Activated T-helper 17 cell treated with anti-CD3 and anti-CD28 coated beads, Interleukin-2, amount 50 U/mL, for 72 hours (primary cell): ENCODE results near the gene EBF3. TPM values are rescaled to one million over a fixed set of nuclear protein-coding genes. Genes with fewer than 3 reads are reported as not detected.

Experiments used
- ATAC-seq: fragments of 150-1000 bp; cut with Tn5 transposase; replicated peaks from 2 replicates; pipeline ENCODE4 v1.10.0; 2021; ENCODE audit warnings: mild to moderate bottlenecking, moderate library complexity
- H3K27ac Mint-ChIP-seq: one replicate; pipeline ENCODE4 v1.8.0; 2022; ENCODE audit warnings: mixed read lengths
- H3K27me3 Mint-ChIP-seq: one replicate; pipeline ENCODE4 v1.8.0; 2022; ENCODE audit warnings: mixed read lengths
- H3K36me3 Mint-ChIP-seq: one replicate; pipeline ENCODE4 v1.8.0; 2022; ENCODE audit warnings: low read depth, mild to moderate bottlenecking, mixed read lengths
- H3K4me1 Mint-ChIP-seq: one replicate; pipeline ENCODE4 v1.8.0; 2022; ENCODE audit warnings: mixed read lengths
- H3K4me3 Mint-ChIP-seq: one replicate; pipeline ENCODE4 v1.8.0; 2022; ENCODE audit warnings: mild to moderate bottlenecking, mixed read lengths
- H3K9me3 Mint-ChIP-seq: one replicate; pipeline ENCODE4 v1.8.0; 2022; ENCODE audit warnings: mixed read lengths
- total RNA-seq, 2 donors: library from RNA; stranded (reverse); gene quantifications; one replicate each; pipeline ENCODE4 v1.2.3, GENCODE V29; 2022

Gene EBF3
- total RNA-seq, 2 donors from 2014 or later: not detected

- Mint-ChIP-seq H3K27ac (no peak overlapping the region), H3K9me3 (no peaks in the 10 kb centered on the region), H3K36me3 (no peaks in the 10 kb centered on the region), H3K4me3 (no peak overlapping the region), H3K4me1 (no peaks in the 10 kb centered on the region), H3K27me3 (peaks cover 12% of the 10 kb centered on the region)
- no peak for ATAC-seq
These were observed 27.7 kb downstream of the EBF3 start for GRCh38 chr10:129936266-129936922.

- Mint-ChIP-seq H3K4me1 (no peaks in the 10 kb centered on the region), H3K27ac (no peak overlapping the region), H3K9me3 (no peaks in the 10 kb centered on the region), H3K27me3 (peaks cover 12% of the 10 kb centered on the region), H3K36me3 (no peaks in the 10 kb centered on the region), H3K4me3 (no peak overlapping the region)
- no peak for ATAC-seq
These were observed 28.3 kb downstream of the EBF3 start for GRCh38 chr10:129935867-129936152.

DNA sequence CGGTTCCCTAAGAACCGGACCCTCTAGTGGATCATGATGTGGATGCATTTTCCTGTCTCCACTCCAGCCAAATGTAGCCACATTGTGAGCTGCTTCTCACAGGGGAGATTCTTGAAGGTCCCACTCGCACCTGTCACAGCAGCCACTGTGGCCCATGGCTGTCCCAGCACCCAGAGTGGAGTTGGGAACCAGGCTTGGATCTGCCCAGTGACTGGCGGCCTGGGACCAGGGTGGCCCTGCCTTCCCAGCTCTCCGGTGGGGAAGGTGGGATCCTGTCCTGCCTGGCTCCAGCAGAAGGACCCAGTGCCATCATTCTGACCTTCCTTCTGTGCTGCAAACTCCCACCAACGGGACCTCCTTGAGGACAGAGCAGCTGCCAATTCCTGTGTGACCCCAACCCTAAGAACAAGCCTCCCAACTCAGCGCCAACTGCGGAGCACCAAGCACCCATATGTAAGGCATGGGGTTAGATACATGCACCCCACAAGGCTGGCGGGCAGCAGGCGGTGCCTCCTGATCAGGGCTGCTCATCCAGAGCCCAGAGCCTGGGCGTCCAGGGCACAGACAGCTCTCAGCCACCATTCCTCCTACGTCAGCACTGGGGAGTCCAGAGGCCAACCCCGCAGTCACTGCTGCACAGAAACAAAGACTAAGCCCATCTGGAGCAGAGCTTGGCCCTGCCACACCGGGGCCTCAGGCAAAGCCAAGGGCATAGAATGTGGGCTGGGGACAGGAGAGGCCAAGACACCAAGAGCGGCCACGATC lies 28.8 kb downstream of the EBF3 start:
- no peak overlapping the region for H3K4me3 Mint-ChIP-seq
- H3K9me3 Mint-ChIP-seq: no peaks in the 10 kb centered on the region
- no peaks in the 10 kb centered on the region for H3K36me3 Mint-ChIP-seq
- H3K4me1 Mint-ChIP-seq: no peaks in the 10 kb centered on the region
- no peak for ATAC-seq
- no peak overlapping the region for H3K27ac Mint-ChIP-seq
- peaks cover 12% of the 10 kb centered on the region for H3K27me3 Mint-ChIP-seq

GRCh38 chr10:129934196-129934925 lies 29.7 kb downstream of the EBF3 start:
- no peak overlapping the region for H3K27ac Mint-ChIP-seq
- H3K9me3 Mint-ChIP-seq: no peaks in the 10 kb centered on the region
- ATAC-seq: no peak
- H3K4me1 Mint-ChIP-seq: no peaks in the 10 kb centered on the region
- peaks cover 8% of the 10 kb centered on the region for H3K27me3 Mint-ChIP-seq
- no peak overlapping the region for H3K4me3 Mint-ChIP-seq
- no peaks in the 10 kb centered on the region for H3K36me3 Mint-ChIP-seq

GRCh38 chr10:129933456-129934092 lies 30.5 kb downstream of the EBF3 start:
- Mint-ChIP-seq H3K4me1 (no peaks in the 10 kb centered on the region), H3K4me3 (no peak overlapping the region), H3K9me3 (no peaks in the 10 kb centered on the region), H3K27ac (no peak overlapping the region), H3K27me3 (peaks cover 4% of the 10 kb centered on the region), H3K36me3 (no peaks in the 10 kb centered on the region)
- no peak for ATAC-seq

DNA sequence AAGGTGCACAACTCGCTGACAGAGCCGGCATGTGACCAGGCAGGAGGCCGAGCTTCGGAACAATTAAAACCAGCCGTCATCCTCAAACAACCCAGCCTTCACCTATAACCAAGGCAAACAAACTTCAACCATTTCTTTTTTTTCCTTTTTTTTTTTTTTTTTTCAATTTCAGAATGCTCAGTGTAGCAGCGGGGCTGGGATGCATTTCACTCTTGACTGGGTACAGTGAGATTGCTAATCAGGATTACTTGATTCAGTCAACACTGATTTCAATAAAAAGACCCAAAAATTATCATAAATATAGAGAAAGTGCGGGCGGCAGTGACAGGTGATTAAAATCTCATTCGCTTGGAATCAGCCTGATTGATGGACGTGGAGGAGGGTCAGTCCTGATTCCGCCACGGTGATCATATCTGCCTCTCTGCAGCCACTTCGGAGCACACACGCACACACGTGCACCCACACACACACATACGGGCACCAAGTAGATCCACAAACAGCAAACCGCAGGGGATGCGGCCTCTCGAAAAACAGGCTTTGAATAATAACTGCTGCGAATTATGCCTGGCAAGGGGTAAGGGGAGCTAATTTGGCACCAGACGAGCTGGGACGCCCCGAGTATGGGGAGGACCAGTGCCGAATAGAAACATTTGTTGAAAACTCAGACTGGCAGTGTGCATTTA lies 31.2 kb downstream of the EBF3 start:
- no peak for ATAC-seq
- no peaks in the 10 kb centered on the region for H3K36me3 Mint-ChIP-seq
- H3K9me3 Mint-ChIP-seq: no peaks in the 10 kb centered on the region
- no peak overlapping the region for H3K27ac Mint-ChIP-seq
- H3K4me1 Mint-ChIP-seq: no peaks in the 10 kb centered on the region
- H3K4me3 Mint-ChIP-seq: no peak overlapping the region
- peaks cover 1% of the 10 kb centered on the region for H3K27me3 Mint-ChIP-seq

GRCh38 chr10:129932182-129932581 lies 31.9 kb downstream of the EBF3 start:
- Mint-ChIP-seq H3K27ac (no peak overlapping the region), H3K36me3 (no peaks in the 10 kb centered on the region), H3K9me3 (no peaks in the 10 kb centered on the region), H3K4me1 (no peaks in the 10 kb centered on the region), H3K4me3 (no peak overlapping the region), H3K27me3 (no peaks in the 10 kb centered on the region)
- no peak for ATAC-seq

GRCh38 chr10:129929343-129930292 lies 34.5 kb downstream of the EBF3 start:
- Mint-ChIP-seq H3K36me3 (no peaks in the 10 kb centered on the region), H3K27ac (no peak overlapping the region), H3K4me1 (no peaks in the 10 kb centered on the region), H3K9me3 (no peaks in the 10 kb centered on the region), H3K4me3 (no peak overlapping the region), H3K27me3 (no peaks in the 10 kb centered on the region)
- ATAC-seq: no peak

DNA sequence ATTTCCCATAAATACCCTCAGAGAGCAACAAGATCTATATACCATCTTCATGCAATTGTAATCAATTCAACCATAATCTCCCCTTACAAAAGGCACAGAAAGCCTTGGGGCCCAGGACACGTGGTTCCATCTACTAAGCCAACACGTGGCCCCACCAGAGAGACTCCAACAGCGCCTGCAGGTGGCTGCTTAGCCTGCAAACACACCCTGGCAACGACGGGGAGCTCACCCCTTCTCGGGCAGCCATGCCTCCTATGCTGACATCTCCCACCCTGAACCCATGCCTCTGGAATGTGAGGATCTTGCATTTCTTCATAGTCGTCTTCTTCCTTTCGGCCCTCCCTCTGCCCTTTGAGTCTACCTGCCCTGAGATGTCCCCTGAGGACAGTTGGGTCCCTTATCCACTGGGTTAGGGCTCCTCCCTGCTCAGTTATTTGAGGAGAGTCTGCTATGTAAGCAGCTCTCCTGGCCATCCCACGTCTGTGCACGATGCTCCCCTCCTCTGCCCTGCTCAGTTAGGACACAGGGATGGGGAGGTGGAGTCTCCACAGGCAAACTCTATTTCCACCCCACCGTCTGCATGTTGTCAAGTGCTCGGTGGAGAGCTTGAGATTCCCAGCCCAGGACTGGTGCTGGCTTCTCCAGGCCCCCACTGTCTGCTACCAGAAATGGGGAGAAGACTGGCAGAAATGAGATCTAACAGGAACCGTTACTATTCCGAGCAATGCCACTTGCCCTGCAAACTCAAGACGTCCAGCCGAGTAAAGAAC lies 36.5 kb downstream of the EBF3 start:
- ATAC-seq: no peak
- no peaks in the 10 kb centered on the region for H3K36me3 Mint-ChIP-seq

GRCh38 chr10:129926066-129927055 lies 37.7 kb downstream of the EBF3 start:
- no peaks in the 10 kb centered on the region for H3K4me1 Mint-ChIP-seq
- H3K36me3 Mint-ChIP-seq: no peaks in the 10 kb centered on the region
- H3K27me3 Mint-ChIP-seq: no peaks in the 10 kb centered on the region
- no peak overlapping the region for H3K27ac Mint-ChIP-seq
- no peaks in the 10 kb centered on the region for H3K9me3 Mint-ChIP-seq
- no peak for ATAC-seq
- H3K4me3 Mint-ChIP-seq: no peak overlapping the region

More for the DNA sequence above, 36.5 kb downstream of the EBF3 start:
- Mint-ChIP-seq H3K4me3 (no peak overlapping the region), H3K9me3 (no peaks in the 10 kb centered on the region), H3K4me1 (no peaks in the 10 kb centered on the region), H3K27me3 (no peaks in the 10 kb centered on the region), H3K27ac (no peak overlapping the region)

DNA sequence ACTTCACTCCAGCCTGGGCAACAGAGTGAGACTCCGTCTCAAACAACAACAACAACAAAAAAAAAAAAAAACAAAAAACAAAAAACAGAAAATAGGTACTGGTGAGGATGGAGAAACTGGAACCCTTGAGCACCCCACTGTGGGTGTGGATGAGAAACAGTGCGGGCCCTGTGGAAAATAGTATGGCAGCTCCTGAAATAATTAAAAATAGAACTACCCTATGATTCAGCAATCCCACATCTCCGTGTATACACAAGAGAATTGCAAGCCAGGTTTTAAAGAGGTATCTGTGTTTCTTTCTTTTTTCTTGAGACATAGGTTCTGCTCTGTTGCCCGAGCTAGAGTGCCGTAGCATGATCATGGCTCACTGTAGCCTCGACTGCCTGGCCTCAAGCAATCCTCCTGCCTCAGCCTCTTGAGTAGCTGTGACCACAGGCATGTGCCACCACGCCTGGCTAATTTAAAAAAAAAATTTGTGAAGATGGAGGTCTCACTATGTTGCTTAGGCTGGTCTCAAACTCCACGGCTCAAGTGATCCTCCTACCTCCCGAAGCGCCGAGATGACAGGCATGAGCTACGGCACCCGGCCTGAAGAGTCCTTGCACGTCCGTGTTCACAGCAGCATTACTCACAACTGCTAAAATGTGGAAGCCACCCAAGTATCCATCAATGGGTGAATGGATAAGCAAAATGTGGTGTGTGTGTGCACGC lies 39.5 kb downstream of the EBF3 start:
- Mint-ChIP-seq H3K4me3 (no peak overlapping the region), H3K9me3 (no peaks in the 10 kb centered on the region), H3K27me3 (no peaks in the 10 kb centered on the region), H3K4me1 (no peaks in the 10 kb centered on the region), H3K36me3 (no peaks in the 10 kb centered on the region), H3K27ac (no peak overlapping the region)
- ATAC-seq: no peak
